Measurements from ENCODE around the gene CD48. TPM values are rescaled to one million over a fixed set of nuclear protein-coding genes. Genes with fewer than 3 reads are reported as not detected.

Gene CD48
- total RNA-seq, 1 experiment from 2014 or later, result 0.20 TPM

DNA sequence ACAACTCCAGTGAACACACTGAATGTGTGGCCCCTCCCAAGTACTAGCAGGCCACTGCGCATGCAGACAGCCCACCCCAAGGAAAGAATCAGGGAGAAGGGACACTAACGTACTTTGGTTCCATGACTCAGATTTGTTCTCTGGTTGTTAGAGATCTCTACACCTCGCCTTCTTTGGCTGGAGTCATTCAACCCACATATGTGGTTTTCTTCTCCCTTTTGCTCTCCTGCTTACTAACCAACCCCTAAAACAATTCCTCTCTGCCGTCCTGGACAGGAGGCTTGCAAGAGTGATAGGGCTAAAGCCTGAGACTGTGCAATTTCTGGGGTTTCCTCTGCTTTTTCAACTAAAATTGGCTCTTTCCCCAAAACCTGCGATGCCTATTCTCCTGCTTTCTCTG lies 5.7 kb upstream of the CD48 start:
- no peak overlapping the region for H2AFZ ChIP-seq (ENCODE audit: low read depth, low read length, poor library complexity, severe bottlenecking)
- H3K27me3 ChIP-seq (ENCODE audit: insufficient read depth, low read length), result no peaks in the 10 kb centered on the region
- no peak overlapping the region for H3K4me3 ChIP-seq (replicated peaks in 1 of 2; ENCODE audit: low read depth in 1 of 2, low read length in 2 of 2)
- DNase-seq (ENCODE audit: low read depth, low spot score), result no peak
- ATAC-seq, result no peak
- TF ChIP-seq EZH2 (IDR thresholded peaks at IDR 0.05) (no peak), POLR2AphosphoS5 (IDR thresholded peaks at IDR 0.05; ENCODE audit: low read depth, low read length) (no peak), YY1 (IDR thresholded peaks at IDR 0.05; ENCODE audit: extremely low read depth, insufficient replicate concordance, low read depth, low read length) (no peak), FOSL1 (IDR thresholded peaks at IDR 0.05; ENCODE audit: low read depth) (no peak), EZH2phosphoT487 (IDR thresholded peaks at IDR 0.05; ENCODE audit: borderline replicate concordance) (no peak), SP1 (IDR thresholded peaks at IDR 0.05; ENCODE audit: low read depth) (no peak), TCF7L2 (IDR thresholded peaks at IDR 0.05; ENCODE audit: borderline replicate concordance, extremely low read depth, insufficient read depth, insufficient read length) (no peak), SIN3A (IDR thresholded peaks at IDR 0.05; ENCODE audit: low read depth) (no peak), ELF1 (IDR thresholded peaks at IDR 0.05; ENCODE audit: borderline replicate concordance, low read depth) (no peak), SRF (IDR thresholded peaks at IDR 0.05; ENCODE audit: low read depth) (no peak), POLR2A (IDR thresholded peaks at IDR 0.05; ENCODE audit: borderline replicate concordance, extremely low read depth, insufficient read depth, insufficient read length) (no peak), ZBTB33 (IDR thresholded peaks at IDR 0.05; ENCODE audit: extremely low read depth, insufficient replicate concordance, low read length) (no peak)
- TF ChIP-seq, protein P1, sequence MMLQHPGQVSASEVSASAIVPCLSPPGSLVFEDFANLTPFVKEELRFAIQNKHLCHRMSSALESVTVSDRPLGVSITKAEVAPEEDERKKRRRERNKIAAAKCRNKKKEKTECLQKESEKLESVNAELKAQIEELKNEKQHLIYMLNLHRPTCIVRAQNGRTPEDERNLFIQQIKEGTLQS (IDR thresholded peaks at IDR 0.05), result no peak
- no peak overlapping the region for H3K4me2 ChIP-seq (ENCODE audit: low read length)
- H3K27ac ChIP-seq (ENCODE audit: low read depth, low read length), result no peak overlapping the region
- no TSS peak for BruUV-seq (replicated peaks)
- ChIA-PET CTCF (no interaction called here), RAD21 (ENCODE audit: low non-redundant PET in 1 of 2, low total read pairs in 2 of 2, uncharacterized antibody in 2 of 2, unreplicated experiment in 2 of 2) (no interaction called here), POLR2A (no interaction called here)
- H3K9me3 ChIP-seq (ENCODE audit: control insufficient read depth in 1 of 2, insufficient read depth in 1 of 2, low read depth in 1 of 2, low read length in 2 of 2), result no peaks in the 10 kb centered on the region
- H3K36me3 ChIP-seq (ENCODE audit: control insufficient read depth in 1 of 2, insufficient read depth in 2 of 2, low read length in 2 of 2), result no peaks in the 10 kb centered on the region
- H3K4me1 ChIP-seq (ENCODE audit: control insufficient read depth in 1 of 2, insufficient read depth in 2 of 2, low read length in 2 of 2), result no peaks in the 10 kb centered on the region
- no peaks in the 10 kb centered on the region for H3K79me2 ChIP-seq (ENCODE audit: insufficient read depth, low read length)
- no peaks in the 10 kb centered on the region for H4K20me1 ChIP-seq (ENCODE audit: insufficient read depth)
- H3K9me2 ChIP-seq (ENCODE audit: insufficient read depth), result no peaks in the 10 kb centered on the region
- H3K9ac ChIP-seq (ENCODE audit: low read length), result no peak overlapping the region
- intact Hi-C loops (cut with micrococcal nuclease), result no loop called here
